Keratinocyte (primary cell): ENCODE results near the gene PPL. TPM values are rescaled to one million over a fixed set of nuclear protein-coding genes. Genes with fewer than 3 reads are reported as not detected.

Experiments
- DNase-seq: peaks from one replicate; pipeline ENCODE4 v3.0.0-alpha.2; 2011; ENCODE audit warnings: low read depth, missing footprints, low spot score
- FAIRE-seq: peaks from 2 replicates; lab custom pipeline; 2011; peaks lifted over from hg19 to GRCh38; lab: Jason Lieb, UNC
- H2AFZ ChIP-seq: 2 replicates; pipeline ENCODE4 v1.6.0; 2012; ENCODE audit warnings: low read length, control low read depth, inconsistent platforms; ENCODE audit not compliant: control insufficient read depth
- H3K27ac ChIP-seq: 2 replicates; pipeline ENCODE4 v1.5.1; 2011; ENCODE audit warnings: low read length; ENCODE audit not compliant: control insufficient read depth, insufficient read depth
- H3K27me3 ChIP-seq: 3 replicates; pipeline ENCODE4 v1.6.0; 2011; ENCODE audit warnings: low read length; ENCODE audit not compliant: control insufficient read depth, insufficient read depth; ENCODE audit errors: extremely low read depth
- H3K36me3 ChIP-seq, 2 experiments: 2 replicates in 1 of 2; 3 replicates in 1 of 2; pipeline ENCODE4 v1.5.1; 2011; ENCODE audit warnings: low read length in 2 of 2, mild to moderate bottlenecking in 1 of 2; ENCODE audit not compliant: control insufficient read depth in 2 of 2, insufficient read depth in 2 of 2; ENCODE audit errors: extremely low read depth in 1 of 2
- H3K4me1 ChIP-seq: 3 replicates; pipeline ENCODE4 v1.5.1; 2011; ENCODE audit warnings: low read length; ENCODE audit not compliant: control insufficient read depth, insufficient read depth; ENCODE audit errors: extremely low read depth
- H3K4me2 ChIP-seq: 3 replicates; pipeline ENCODE4 v1.6.0; 2011; ENCODE audit warnings: low read depth, low read length; ENCODE audit not compliant: control insufficient read depth, insufficient read depth; ENCODE audit errors: extremely low read depth
- H3K4me3 ChIP-seq, 3 experiments: fragments of 200-600 bp in 1 of 3; sonication (generic) in 1 of 3; 2 replicates in 2 of 3; 3 replicates in 1 of 3; pipeline ENCODE4 v1.5.1; 2011 to 2016; ENCODE audit warnings: low read length in 3 of 3, mild to moderate bottlenecking in 3 of 3, control low read depth in 2 of 3, inconsistent platforms in 1 of 3, low read depth in 1 of 3, mixed read lengths in 1 of 3, mixed run types in 1 of 3, moderate library complexity in 1 of 3; ENCODE audit not compliant: control insufficient read depth in 2 of 3, insufficient read depth in 2 of 3; ENCODE audit errors: extremely low read depth in 1 of 3
- H3K79me2 ChIP-seq: 2 replicates; pipeline ENCODE4 v1.6.0; 2012; ENCODE audit warnings: low read length; ENCODE audit not compliant: control insufficient read depth, insufficient read depth
- H3K9ac ChIP-seq: 3 replicates; pipeline ENCODE4 v1.6.0; 2011; ENCODE audit warnings: low read length; ENCODE audit not compliant: control insufficient read depth, insufficient read depth; ENCODE audit errors: extremely low read depth
- H3K9me1 ChIP-seq: 3 replicates; pipeline ENCODE4 v1.6.0; 2011; ENCODE audit warnings: low read length; ENCODE audit not compliant: control insufficient read depth, insufficient read depth; ENCODE audit errors: extremely low read depth
- H3K9me3 ChIP-seq: 2 replicates; pipeline ENCODE4 v1.5.1; 2012; ENCODE audit warnings: low read depth, low read length; ENCODE audit not compliant: control insufficient read depth
- H4K20me1 ChIP-seq: 3 replicates; pipeline ENCODE4 v1.6.0; 2011; ENCODE audit warnings: low read length; ENCODE audit not compliant: control insufficient read depth, insufficient read depth; ENCODE audit errors: extremely low read depth
- CTCF ChIP-seq, 3 experiments: IDR thresholded peaks in 1 of 3; conservative IDR thresholded peaks in 1 of 3; optimal IDR thresholded peaks in 1 of 3; 2 replicates in 2 of 3; 3 replicates in 1 of 3; pipeline versions ENCODE3 to v1.5.1; 2011; ENCODE audit warnings: low read length in 3 of 3, mild to moderate bottlenecking in 3 of 3, moderate library complexity in 2 of 3, control low read depth in 1 of 3, inconsistent platforms in 1 of 3; ENCODE audit not compliant: insufficient read depth in 2 of 3; ENCODE audit errors: extremely low read depth in 1 of 3
- EZH2 ChIP-seq: IDR thresholded peaks from one replicate; pipeline ENCODE4 v1.6.1; 2012; ENCODE audit warnings: inconsistent platforms, mild to moderate bottlenecking, low read length, moderate library complexity
- dilution Hi-C: fragments of 300-500 bp; cut with MboI; formaldehyde crosslinking; loops from one replicate; pipeline ENCODE4 v1.7.0; 2020; ENCODE audit warnings: low sequenced_read_pairs; ENCODE audit not compliant: extremely low pct_ligation_motif_present
- polyA plus RNA-seq, 5 experiments: library from polyadenylated mRNA; depleted of rRNA in 3 of 5; stranded (reverse) in 3 of 5; stranded (forward) in 1 of 5; unstranded in 1 of 5; fragments of >200 nt; gene quantifications; 1 replicate in 1 of 5; 2 replicates in 3 of 5; 3 replicates in 1 of 5; pipeline versions ENCODE4 v1.2.1 to v1.2.3, GENCODE V29; 2011 to 2012; ENCODE audit warnings: missing spikeins in 2 of 5, low read depth in 1 of 5, low replicate concordance in 1 of 5

PPL gene
- polyA plus RNA-seq, 1 donor (not counting 4 experiments of a cell fraction or from before 2014, with no cell fraction given), result 26.6 TPM

GRCh38 chr16:4895366-4895765 lies 41.6 kb downstream of the PPL start:
- no peak for FAIRE-seq
- Histone ChIP-seq H4K20me1 (no peaks in the 10 kb centered on the region), H3K4me3 (no peak overlapping the region), H3K4me1 (no peaks in the 10 kb centered on the region), H3K79me2 (no peaks in the 10 kb centered on the region), H3K9me3 (no peaks in the 10 kb centered on the region), H3K27ac (no peak overlapping the region), H2AFZ (no peak overlapping the region), H3K27me3 (no peaks in the 10 kb centered on the region), H3K9ac (no peak overlapping the region), H3K9me1 (no peaks in the 10 kb centered on the region), H3K4me2 (no peak overlapping the region), H3K36me3 (peaks cover 19 to 34% of the 10 kb centered on the region in 2 experiments)
- no peak for DNase-seq
- TF ChIP-seq EZH2 (no peak), CTCF (optimal IDR thresholded peaks at IDR 0.05 in 1 of 3, IDR thresholded peaks at IDR 0.05 in 1 of 3, conservative IDR thresholded peaks at IDR 0.05 in 1 of 3; ENCODE audit: extremely low read depth in 1 of 3, insufficient read depth in 2 of 3, low read length in 3 of 3) (no peak)
- dilution Hi-C loops, result no loop called here

- Histone ChIP-seq H3K4me3 (no peak overlapping the region), H3K27ac (no peak overlapping the region), H4K20me1 (no peaks in the 10 kb centered on the region), H3K36me3 (peaks cover 27 to 39% of the 10 kb centered on the region in 2 experiments), H3K4me2 (no peak overlapping the region), H3K27me3 (no peaks in the 10 kb centered on the region), H3K79me2 (no peaks in the 10 kb centered on the region), H3K9me3 (no peaks in the 10 kb centered on the region), H2AFZ (no peak overlapping the region), H3K4me1 (no peaks in the 10 kb centered on the region), H3K9me1 (no peaks in the 10 kb centered on the region), H3K9ac (no peak overlapping the region)
- dilution Hi-C loops, result no loop called here
- TF ChIP-seq CTCF (optimal IDR thresholded peaks at IDR 0.05 in 1 of 3, IDR thresholded peaks at IDR 0.05 in 1 of 3, conservative IDR thresholded peaks at IDR 0.05 in 1 of 3; ENCODE audit: extremely low read depth in 1 of 3, insufficient read depth in 2 of 3, low read length in 3 of 3), result no peak
- no peak for TF ChIP-seq EZH2
- FAIRE-seq (no peak), DNase-seq (no peak)
These were observed 42.4 kb downstream of the PPL start for GRCh38 chr16:4894276-4895150.
